HepG2 (cell line): Measurements from ENCODE around the gene U2AF2. TPM values are rescaled to one million over a fixed set of nuclear protein-coding genes. Genes with fewer than 3 reads are reported as not detected.
A peak's percentile ranks its signal among the peaks of the same experiment; 100 is the strongest.

ENCODE experiments used
- ATAC-seq: fragments of 200-7000 bp; cut with Tn5 transposase; 3 replicates; pipeline ENCODE4 v1.9.1; 2020; ENCODE audit warnings: mild to moderate bottlenecking, moderate library complexity
- BruUV-seq: library from RNA; stranded (reverse); fragments of 400-500 nt; replicated peaks from 2 replicates; lab custom pipeline; 2021; lab: Mats Ljungman, UMichigan
- CTCF ChIA-PET: fragments of 300-600 bp; formaldehyde crosslinking; extraction: SDS; loops from one replicate; lab custom pipeline; 2021; ENCODE audit warnings: low total read pairs, inconsistent platforms, low intra/inter-chr PET ratio; lab: Yijun Ruan, JAX
- POLR2A ChIA-PET: fragments of 350-600 bp; sonication (Branson Sonifier 250); formaldehyde crosslinking; loops from one replicate; lab custom pipeline; 2020; ENCODE audit warnings: antibody characterized with exemption, inconsistent platforms; lab: Yijun Ruan, JAX
- DNase-seq: peaks from one replicate; pipeline ENCODE4 v3.0.0-alpha.2; 2015; ENCODE audit warnings: low spot score
- FAIRE-seq: peaks from 3 replicates; lab custom pipeline; 2011; peaks lifted over from hg19 to GRCh38; lab: Jason Lieb, UNC
- H2AFZ ChIP-seq: one replicate; pipeline ENCODE4 v1.6.1; 2011; ENCODE audit warnings: low read length, inconsistent platforms
- H3K27ac ChIP-seq: fragments of 300-600 bp; 3 replicates; pipeline ENCODE4 v1.8.0; 2011; ENCODE audit warnings: mixed run types, mild to moderate bottlenecking, mixed read lengths, low read length, inconsistent platforms; ENCODE audit not compliant: insufficient read depth; ENCODE audit errors: extremely low read length
- H3K27me3 ChIP-seq, 2 experiments: fragments of 200-600 bp in 1 of 2; 2 replicates in 1 of 2; 3 replicates in 1 of 2; pipeline versions ENCODE4 v1.6.0 to v1.8.0; 2011; ENCODE audit warnings: low read length in 2 of 2, mild to moderate bottlenecking in 2 of 2, moderate library complexity in 2 of 2, inconsistent platforms in 1 of 2; ENCODE audit not compliant: insufficient read depth in 2 of 2, control insufficient read depth in 1 of 2
- H3K36me3 ChIP-seq, 2 experiments: fragments of 200-600 bp in 1 of 2; replicated peaks in 1 of 2; 2 replicates in 1 of 2; 3 replicates in 1 of 2; pipeline versions ENCODE4 v1.5.1 to v1.8.0; 2011; ENCODE audit warnings: low read length in 2 of 2, inconsistent platforms in 1 of 2; ENCODE audit not compliant: insufficient read depth in 2 of 2, control insufficient read depth in 1 of 2
- H3K4me1 ChIP-seq: 2 replicates; pipeline ENCODE4 v1.5.1; 2012; ENCODE audit warnings: low read length, inconsistent platforms; ENCODE audit not compliant: insufficient read depth
- H3K4me2 ChIP-seq: 2 replicates; pipeline ENCODE4 v1.6.0; 2011; ENCODE audit warnings: low read depth, low read length, inconsistent platforms
- H3K4me3 ChIP-seq, 3 experiments: fragments of 200-600 bp in 1 of 3; sonication (generic), shearing (Covaris generic) in 1 of 3; replicated peaks in 1 of 3; 2 replicates each; pipeline ENCODE4 v1.5.1; 2011 to 2016; ENCODE audit warnings: low read length in 3 of 3, inconsistent platforms in 2 of 3, low read depth in 2 of 3, mild to moderate bottlenecking in 2 of 3, control low read depth in 1 of 3, mixed read lengths in 1 of 3; ENCODE audit not compliant: insufficient read depth in 1 of 3
- H3K79me2 ChIP-seq: one replicate; pipeline ENCODE4 v1.6.1; 2011; ENCODE audit warnings: low read length, inconsistent platforms; ENCODE audit not compliant: insufficient read depth
- H3K9ac ChIP-seq: 2 replicates; pipeline ENCODE4 v1.6.0; 2011; ENCODE audit warnings: mild to moderate bottlenecking, low read depth, low read length, inconsistent platforms; ENCODE audit not compliant: insufficient read depth
- H3K9me3 ChIP-seq: 2 replicates; pipeline ENCODE4 v1.5.1; 2012; ENCODE audit warnings: mild to moderate bottlenecking, low read length
- H4K20me1 ChIP-seq: 2 replicates; pipeline ENCODE4 v1.6.0; 2011; ENCODE audit warnings: inconsistent platforms, mild to moderate bottlenecking, low read length, moderate library complexity; ENCODE audit not compliant: insufficient read depth
- AGO1 ChIP-seq: fragments of 200-400 bp; formaldehyde crosslinking; IDR thresholded peaks from 2 replicates; pipeline ENCODE4 v1.6.1; 2017; ENCODE audit warnings: mild to moderate bottlenecking, low read depth, low read length, moderate library complexity; ENCODE audit not compliant: poor library complexity, severe bottlenecking
- AGO2 ChIP-seq: fragments of 200-400 bp; formaldehyde crosslinking; optimal IDR thresholded peaks from 2 replicates; pipeline ENCODE3; 2017; ENCODE audit warnings: mild to moderate bottlenecking, low read depth, low read length, moderate library complexity
- FOXC1 ChIP-seq: sonication (generic); formaldehyde crosslinking; IDR thresholded peaks from 2 replicates; pipeline ENCODE4 v1.8.0; 2022; ENCODE audit warnings: mild to moderate bottlenecking, missing genetic modification reagents, borderline replicate concordance
- HNF4A ChIP-seq: sonication (generic); formaldehyde crosslinking; IDR thresholded peaks from 2 replicates; pipeline ENCODE4 v1.4.0; 2020; ENCODE audit warnings: missing genetic modification reagents
- HNRNPL ChIP-seq: fragments of 200-400 bp; formaldehyde crosslinking; IDR thresholded peaks from 2 replicates; pipeline ENCODE4 v1.6.1; 2017; ENCODE audit warnings: mild to moderate bottlenecking, low read depth, low read length
- MAFG ChIP-seq: sonication (generic); formaldehyde crosslinking; IDR thresholded peaks from 2 replicates; pipeline ENCODE4 v1.5.1; 2020; ENCODE audit warnings: mild to moderate bottlenecking, missing genetic modification reagents
- MTA1 ChIP-seq: sonication (generic); formaldehyde crosslinking; IDR thresholded peaks from 2 replicates; pipeline ENCODE4 v1.4.0; 2020; ENCODE audit warnings: missing genetic modification reagents, mild to moderate bottlenecking, borderline replicate concordance
- NFE2L2 ChIP-seq: fragments of 150-350 bp; IDR thresholded peaks from 2 replicates; pipeline ENCODE4 v1.6.1; 2014; ENCODE audit warnings: low read length
- NR2F6 ChIP-seq, 2 experiments: IDR thresholded peaks; 2 replicates each; pipeline ENCODE4 v1.6.1; 2016; ENCODE audit warnings: antibody characterized with exemption in 1 of 2, mild to moderate bottlenecking in 1 of 2
- RBFOX2 ChIP-seq: fragments of 200-400 bp; formaldehyde crosslinking; IDR thresholded peaks from 2 replicates; pipeline ENCODE4 v1.6.1; 2017; ENCODE audit warnings: low read depth, mild to moderate bottlenecking, low read length
- RFX5 ChIP-seq: IDR thresholded peaks from 2 replicates; pipeline ENCODE4 v1.6.1; 2011; ENCODE audit warnings: low read depth, low read length, improper control_type of control experiment
- TEAD3 ChIP-seq: optimal IDR thresholded peaks from 2 replicates; pipeline ENCODE3; 2016; ENCODE audit warnings: borderline replicate concordance
- U2AF2 ChIP-seq: fragments of 200-400 bp; formaldehyde crosslinking; IDR thresholded peaks from 2 replicates; pipeline ENCODE4 v1.6.1; 2017; ENCODE audit warnings: low read depth, mild to moderate bottlenecking, low read length
- ZBTB33 ChIP-seq: sonication (generic); formaldehyde crosslinking; IDR thresholded peaks from 2 replicates; pipeline ENCODE4 v1.4.0; 2020; ENCODE audit warnings: missing genetic modification reagents
- ZMYM3 ChIP-seq: sonication (generic); formaldehyde crosslinking; IDR thresholded peaks from 2 replicates; pipeline ENCODE4 v1.5.1; 2020; ENCODE audit warnings: mild to moderate bottlenecking, missing genetic modification reagents
- WGBS: methylation state at CpG from one replicate; pipeline ENCODE4 v1.1.6; 2017; ENCODE audit warnings: low lambda C conversion rate; 5-methylcytosine and 5-hydroxymethylcytosine counted together
- in situ Hi-C: cut with HindIII; loops from 2 replicates; pipeline ENCODE4 v1.10.0; 2017; ENCODE audit warnings: low pct_unique_long_range_greater_than_20kb; ENCODE audit not compliant: extremely low pct_ligation_motif_present
- intact Hi-C: fragments of 100-400 bp; cut with micrococcal nuclease; formaldehyde crosslinking; loops from one replicate; pipeline ENCODE4 v1.10.0; 2022; ENCODE audit not compliant: unreplicated experiment
- polyA plus RNA-seq, 8 experiments: library from polyadenylated mRNA; depleted of rRNA in 3 of 8; stranded (reverse) in 7 of 8; unstranded in 1 of 8; fragments of >200 nt; fragmentation: Illumina TruSeq in 4 of 8; extraction: Trizol in 4 of 8; gene quantifications; 2 replicates each; pipeline versions ENCODE4 v1.2.1 to v1.2.3, GENCODE V29; 2011 to 2016; ENCODE audit warnings: low read depth in 4 of 8, missing spikeins in 1 of 8, mixed read lengths in 1 of 8; ENCODE audit not compliant: insufficient read depth in 1 of 8
- total RNA-seq, 5 experiments: library from RNA; depleted of rRNA; stranded (reverse); fragments of >200 nt; fragmentation: Illumina TruSeq; extraction: Trizol; gene quantifications; 2 replicates each; pipeline ENCODE4 v1.2.3, GENCODE V29; 2016; ENCODE audit warnings: low read depth in 1 of 5

U2AF2 gene
- total and polyA plus RNA-seq, 2 of the 13 experiments (the other 11 are each of a cell fraction or from before 2014, with no cell fraction given), result 84.3 to 124 TPM

GRCh38 chr19:55622242-55622969 lies 32.4 kb upstream of the U2AF2 start:
- ATAC-seq (no peak), DNase-seq (no peak), FAIRE-seq (no peak)
- H3K4me3 ChIP-seq, result no peak overlapping the region
- in situ Hi-C loops, result no loop called here
- no peak overlapping the region for H2AFZ ChIP-seq
- CTCF ChIA-PET, result no interaction called here
- H3K79me2 ChIP-seq, result peaks cover 4% of the 10 kb centered on the region
- H3K9ac ChIP-seq, result no peak overlapping the region
- no peak overlapping the region for H3K27ac ChIP-seq
- peaks cover 14% of the 10 kb centered on the region; the same call in 1 of the 2 replicates for H4K20me1 ChIP-seq
- no TSS peak for BruUV-seq
- H3K27me3 ChIP-seq, result no peaks in the 10 kb centered on the region
- POLR2A ChIA-PET, result interaction anchor here (0.6 to 2.8 kb wide), 3 partner anchors 13 to 31 kb away, joined by 3 to 23 read pairs (median 3); partner anchors contain the start of gene ZNF865
- H3K4me1 ChIP-seq, result peaks cover 36% of the 10 kb centered on the region
- TF ChIP-seq RFX5, result no peak
- peak; percentile 7; the same call in 1 of the 2 replicates for TF ChIP-seq HNF4A (CRISPR knock-in tag)
- TF ChIP-seq AGO2, result peak; percentile 15
- no peak for TF ChIP-seq NR2F6 (IDR thresholded peaks at IDR 0.05)
- TF ChIP-seq NR2F6 (CRISPR knock-in tag; IDR thresholded peaks at IDR 0.05), result peak; percentile 17; the same call in 1 of the 2 replicates
- no peak for TF ChIP-seq U2AF2
- TF ChIP-seq RBFOX2, result peak; percentile 67; the same call in 1 of the 2 replicates
- TF ChIP-seq HNRNPL, result 0 out of 2 replicates have a peak, but pooled peaks have one; percentile 5
- TF ChIP-seq ZMYM3 (CRISPR knock-in tag), result 0 out of 2 replicates have a peak, but pooled peaks have one; percentile 26
- peak; percentile 59; the same call in 1 of the 2 replicates for TF ChIP-seq ZBTB33 (CRISPR knock-in tag)
- TF ChIP-seq MTA1, result no peak
- no peak for TF ChIP-seq FOXC1 (CRISPR knock-in tag)
- no peak for TF ChIP-seq NFE2L2
- TF ChIP-seq MAFG (CRISPR knock-in tag), result no peak
- TF ChIP-seq AGO1, result peak; percentile 15
- TF ChIP-seq TEAD3 (CRISPR knock-in tag), result no peak
- H3K9me3 ChIP-seq, result no peaks in the 10 kb centered on the region
- WGBS, result 85% methylated on average over 24 of the region's 40 CpGs
- intact Hi-C loops, result no loop called here
- peaks cover 1 to 3% of the 10 kb centered on the region in 2 experiments; a peak in 1 of 5 replicates for H3K36me3 ChIP-seq
- H3K4me2 ChIP-seq, result no peak overlapping the region
